H9 (cell line): ENCODE measurements around the gene LHX1. TPM values are rescaled to one million over a fixed set of nuclear protein-coding genes. Genes with fewer than 3 reads are reported as not detected.
A peak's percentile ranks its signal among the peaks of the same experiment; 100 is the strongest.

ENCODE experiments used
- DNase-seq: peaks from one replicate; pipeline ENCODE4 v3.0.0-alpha.2; 2017
- H2AFZ ChIP-seq: one replicate; pipeline ENCODE4 v1.6.1; 2013; ENCODE audit warnings: mild to moderate bottlenecking, low read length, control low read depth, moderate library complexity
- H2AK5ac ChIP-seq: 2 replicates; pipeline ENCODE4 v1.6.1; 2013; ENCODE audit warnings: low read length, control low read depth, mixed read lengths; ENCODE audit not compliant: insufficient read length
- H2BK120ac ChIP-seq: one replicate; pipeline ENCODE4 v1.6.1; 2013; ENCODE audit warnings: low read depth, mild to moderate bottlenecking, low read length, control low read depth, inconsistent platforms; ENCODE audit not compliant: poor library complexity, severe bottlenecking
- H2BK12ac ChIP-seq: 2 replicates; pipeline ENCODE4 v1.6.1; 2013; ENCODE audit warnings: low read length, control low read depth, mixed read lengths, low read depth; ENCODE audit not compliant: insufficient read length
- H2BK15ac ChIP-seq: 2 replicates; pipeline ENCODE4 v1.6.1; 2013; ENCODE audit warnings: low read depth, low read length, control low read depth
- H2BK20ac ChIP-seq: one replicate; pipeline ENCODE4 v1.6.1; 2013; ENCODE audit warnings: low read depth, mild to moderate bottlenecking, low read length, control low read depth, inconsistent platforms; ENCODE audit not compliant: poor library complexity, severe bottlenecking
- H2BK5ac ChIP-seq: 2 replicates; pipeline ENCODE4 v1.6.1; 2013; ENCODE audit warnings: low read length, control low read depth, mixed read lengths; ENCODE audit not compliant: insufficient read length
- H3K14ac ChIP-seq: 2 replicates; pipeline ENCODE4 v1.6.1; 2013; ENCODE audit warnings: low read length, control low read depth; ENCODE audit not compliant: insufficient read depth
- H3K18ac ChIP-seq: 2 replicates; pipeline ENCODE4 v1.6.1; 2013; ENCODE audit warnings: low read depth, mild to moderate bottlenecking, mixed read lengths, low read length, control low read depth; ENCODE audit not compliant: insufficient read length
- H3K23ac ChIP-seq: 2 replicates; pipeline ENCODE4 v1.6.1; 2013; ENCODE audit warnings: low read length, control low read depth, mixed read lengths, low read depth; ENCODE audit not compliant: insufficient read length
- H3K23me2 ChIP-seq: 2 replicates; pipeline ENCODE4 v1.6.1; 2013; ENCODE audit warnings: low read depth, mild to moderate bottlenecking, mixed read lengths, low read length, control low read depth; ENCODE audit not compliant: insufficient read length, poor library complexity, severe bottlenecking
- H3K27ac ChIP-seq: 2 replicates; pipeline ENCODE4 v1.5.1; 2013; ENCODE audit warnings: low read length, control low read depth, mixed read lengths, low read depth; ENCODE audit not compliant: insufficient read length
- H3K27me3 ChIP-seq: 2 replicates; pipeline ENCODE4 v1.6.1; 2013; ENCODE audit warnings: low read length, control low read depth, inconsistent platforms; ENCODE audit not compliant: insufficient read depth
- H3K4ac ChIP-seq: 2 replicates; pipeline ENCODE4 v1.6.1; 2013; ENCODE audit warnings: low read depth, mild to moderate bottlenecking, control low read depth, inconsistent platforms, low read length, moderate library complexity
- H3K4me1 ChIP-seq: 2 replicates; pipeline ENCODE4 v1.6.1; 2013; ENCODE audit warnings: low read length, control low read depth, inconsistent platforms; ENCODE audit not compliant: insufficient read depth
- H3K4me2 ChIP-seq: 2 replicates; pipeline ENCODE4 v1.6.1; 2013; ENCODE audit warnings: low read length, control low read depth, mixed read lengths; ENCODE audit not compliant: insufficient read length, insufficient read depth
- H3K56ac ChIP-seq: 2 replicates; pipeline ENCODE4 v1.6.1; 2013; ENCODE audit warnings: low read depth, mild to moderate bottlenecking, mixed read lengths, low read length, control low read depth; ENCODE audit not compliant: insufficient read length
- H3K79me1 ChIP-seq: 2 replicates; pipeline ENCODE4 v1.6.1; 2013; ENCODE audit warnings: low read depth, mild to moderate bottlenecking, moderate library complexity, low read length, control low read depth, inconsistent platforms; ENCODE audit not compliant: insufficient read depth, poor library complexity, severe bottlenecking
- H3K79me2 ChIP-seq: 2 replicates; pipeline ENCODE4 v1.6.1; 2013; ENCODE audit warnings: low read length, control low read depth, inconsistent platforms; ENCODE audit not compliant: insufficient read depth
- H3K9ac ChIP-seq: 2 replicates; pipeline ENCODE4 v1.6.1; 2013; ENCODE audit warnings: low read length, control low read depth, mixed read lengths; ENCODE audit not compliant: insufficient read length; ENCODE audit errors: extremely low read depth
- H3K9me3 ChIP-seq: one replicate; pipeline ENCODE4 v1.6.1; 2013; ENCODE audit warnings: low read depth, low read length, inconsistent platforms; ENCODE audit not compliant: control insufficient read depth
- H3T11ph ChIP-seq: one replicate; pipeline ENCODE4 v1.6.1; 2013; ENCODE audit warnings: mild to moderate bottlenecking, low read length, control low read depth, inconsistent platforms
- H4K20me1 ChIP-seq: one replicate; pipeline ENCODE4 v1.6.1; 2013; ENCODE audit not compliant: control insufficient read depth, insufficient read length, insufficient read depth
- H4K5ac ChIP-seq: 2 replicates; pipeline ENCODE4 v1.6.1; 2013; ENCODE audit warnings: low read depth, mild to moderate bottlenecking, mixed read lengths, low read length, control low read depth; ENCODE audit not compliant: insufficient read length
- H4K8ac ChIP-seq: replicated peaks from 2 replicates; pipeline ENCODE4 v1.6.1; 2013; ENCODE audit warnings: low read length, control low read depth, mixed read lengths, low read depth; ENCODE audit not compliant: insufficient read length
- H4K91ac ChIP-seq: 2 replicates; pipeline ENCODE4 v1.6.1; 2013; ENCODE audit warnings: low read depth, mild to moderate bottlenecking, moderate library complexity, mixed read lengths, low read length, control low read depth; ENCODE audit not compliant: insufficient read length
- H3K27ac Mint-ChIP-seq, 3 experiments: 2 replicates in 2 of 3; 3 replicates in 1 of 3; pipeline ENCODE4 v1.8.0; 2020 to 2021; ENCODE audit warnings: mixed read lengths in 3 of 3, mild to moderate bottlenecking in 1 of 3, moderate library complexity in 1 of 3
- H3K27me3 Mint-ChIP-seq: 2 replicates; pipeline ENCODE4 v1.8.0; 2021; ENCODE audit warnings: low read depth, mild to moderate bottlenecking, moderate library complexity, mixed read lengths
- H3K36me3 Mint-ChIP-seq, 3 experiments: 2 replicates in 2 of 3; 3 replicates in 1 of 3; pipeline ENCODE4 v1.8.0; 2020 to 2021; ENCODE audit warnings: low read depth in 3 of 3, mixed read lengths in 3 of 3; ENCODE audit not compliant: insufficient read depth in 1 of 3
- H3K4me1 Mint-ChIP-seq, 2 experiments: 2 replicates each; pipeline ENCODE4 v1.8.0; 2020; ENCODE audit warnings: mixed read lengths in 2 of 2
- H3K4me3 Mint-ChIP-seq, 2 experiments: 2 replicates in 1 of 2; 3 replicates in 1 of 2; pipeline ENCODE4 v1.8.0; 2020 to 2021; ENCODE audit warnings: mild to moderate bottlenecking in 2 of 2, mixed read lengths in 2 of 2, moderate library complexity in 1 of 2
- H3K9me3 Mint-ChIP-seq, 2 experiments: 2 replicates in 1 of 2; 3 replicates in 1 of 2; pipeline ENCODE4 v1.8.0; 2020; ENCODE audit warnings: mild to moderate bottlenecking in 2 of 2, mixed read lengths in 2 of 2, moderate library complexity in 1 of 2
- WGBS: extraction: QIAGEN DNeasy Blood & Tissue Kit; methylation state at CpG from one replicate; pipeline ENCODE4 v1.1.7; 2013; ENCODE audit warnings: missing lambda C conversion rate, low lambda C conversion rate, mixed read lengths; ENCODE audit not compliant: insufficient read length; ENCODE audit errors: extremely low coverage; 5-methylcytosine and 5-hydroxymethylcytosine counted together
- total RNA-seq: library from RNA; stranded (reverse); gene quantifications from 2 replicates; pipeline ENCODE4 v1.2.1, GENCODE V29; 2021
- TF ChIP-seq, protein P1 (sequence below): fragments of 200-600 bp; sonication (generic); conservative IDR thresholded peaks from 3 replicates; pipeline ENCODE4 v1.8.0; 2021; ENCODE audit warnings: antibody characterized with exemption, mild to moderate bottlenecking

Gene LHX1
- total RNA-seq, 1 experiment from 2014 or later: 0.22 TPM

DNA sequence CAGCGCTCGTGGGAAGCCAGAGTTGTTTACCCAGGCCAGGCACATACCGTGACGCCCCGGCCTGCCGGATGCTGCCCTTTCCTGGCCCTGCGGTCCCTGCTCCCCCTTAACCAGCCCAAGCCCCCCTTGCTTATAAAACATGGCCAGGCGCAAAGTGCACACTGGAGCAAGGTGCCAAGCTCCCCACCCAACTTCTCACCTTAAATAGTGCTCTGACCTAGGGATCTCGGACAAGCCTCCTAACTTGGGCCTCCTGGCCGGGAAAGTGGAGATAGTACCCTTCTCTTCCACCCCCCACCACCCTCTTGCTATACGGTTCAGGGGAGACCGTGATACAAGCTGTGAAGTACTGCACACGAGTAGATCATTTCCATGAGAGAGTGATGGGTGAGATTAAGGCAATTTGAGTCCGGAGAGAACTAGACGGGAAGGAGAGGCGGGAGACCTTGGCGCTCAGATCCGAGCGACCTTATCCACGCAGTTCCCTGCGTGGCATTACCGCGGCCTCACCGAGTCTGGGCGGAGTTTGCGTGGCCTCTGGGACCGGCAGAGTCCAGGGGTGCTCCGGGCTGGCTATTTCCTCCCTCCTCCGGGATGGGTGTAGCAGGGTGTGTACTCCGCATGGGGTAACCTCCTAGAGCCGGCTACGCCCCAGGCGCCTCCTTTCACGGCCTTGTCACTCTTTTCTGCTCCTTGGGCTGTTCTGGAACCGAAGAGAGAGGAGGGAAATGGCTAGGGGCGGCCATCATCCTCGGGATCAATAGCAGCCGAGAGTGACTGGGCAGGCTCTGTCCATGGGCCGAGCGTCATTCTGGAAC is 4.4 kb upstream of the LHX1 start:
- Histone ChIP-seq H3K23me2 (peaks cover 30% of the 10 kb centered on the region), H3K14ac (no peak overlapping the region), H4K5ac (no peak overlapping the region), H3K4ac (no peak overlapping the region), H4K91ac (no peak overlapping the region), H3K9me3 (no peaks in the 10 kb centered on the region), H3K4me2 (peak overlapping the region; percentile 3), H2AFZ (no peak overlapping the region), H2BK120ac (no peak overlapping the region), H2BK12ac (no peak overlapping the region), H3K18ac (no peak overlapping the region), H4K20me1 (no peaks in the 10 kb centered on the region), H3K79me1 (no peaks in the 10 kb centered on the region), H3K27ac (no peak overlapping the region), H3K79me2 (no peaks in the 10 kb centered on the region), H3K23ac (no peak overlapping the region), H3K27me3 (peaks cover 75% of the 10 kb centered on the region), H2BK20ac (no peak overlapping the region), H2BK15ac (no peak overlapping the region), H3K4me1 (peaks cover 7% of the 10 kb centered on the region; the same call in 1 of the 2 replicates), H3T11ph (no peak overlapping the region), H3K56ac (no peak overlapping the region), H4K8ac (no peak overlapping the region), H2BK5ac (no peak overlapping the region), H2AK5ac (no peak overlapping the region), H3K9ac (no peak overlapping the region)
- DNase-seq: peak; percentile 41
- Mint-ChIP-seq H3K36me3 (no peaks in the 10 kb centered on the region; a peak in 1 of 7 replicates), H3K27ac (no peak overlapping the region), H3K4me1 (peaks cover 73 to 84% of the 10 kb centered on the region in 2 experiments), H3K9me3 (peaks cover 0 to 8% of the 10 kb centered on the region in 2 experiments; a peak in 2 of 5 replicates), H3K27me3 (peaks cover 100% of the 10 kb centered on the region), H3K4me3 (peak overlapping the region in 1 of 2 experiments; percentile 72; a peak in 3 of 5 replicates)
- WGBS: no CpG with 5 or more reads among the region's 40 CpGs
- TF ChIP-seq, protein P1, sequence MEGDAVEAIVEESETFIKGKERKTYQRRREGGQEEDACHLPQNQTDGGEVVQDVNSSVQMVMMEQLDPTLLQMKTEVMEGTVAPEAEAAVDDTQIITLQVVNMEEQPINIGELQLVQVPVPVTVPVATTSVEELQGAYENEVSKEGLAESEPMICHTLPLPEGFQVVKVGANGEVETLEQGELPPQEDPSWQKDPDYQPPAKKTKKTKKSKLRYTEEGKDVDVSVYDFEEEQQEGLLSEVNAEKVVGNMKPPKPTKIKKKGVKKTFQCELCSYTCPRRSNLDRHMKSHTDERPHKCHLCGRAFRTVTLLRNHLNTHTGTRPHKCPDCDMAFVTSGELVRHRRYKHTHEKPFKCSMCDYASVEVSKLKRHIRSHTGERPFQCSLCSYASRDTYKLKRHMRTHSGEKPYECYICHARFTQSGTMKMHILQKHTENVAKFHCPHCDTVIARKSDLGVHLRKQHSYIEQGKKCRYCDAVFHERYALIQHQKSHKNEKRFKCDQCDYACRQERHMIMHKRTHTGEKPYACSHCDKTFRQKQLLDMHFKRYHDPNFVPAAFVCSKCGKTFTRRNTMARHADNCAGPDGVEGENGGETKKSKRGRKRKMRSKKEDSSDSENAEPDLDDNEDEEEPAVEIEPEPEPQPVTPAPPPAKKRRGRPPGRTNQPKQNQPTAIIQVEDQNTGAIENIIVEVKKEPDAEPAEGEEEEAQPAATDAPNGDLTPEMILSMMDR: no peak
